Pancreas (tissue), 10 donors: Measurements from ENCODE around the gene TBCK. TPM values are rescaled to one million over a fixed set of nuclear protein-coding genes. Genes with fewer than 3 reads are reported as not detected.

Source experiments
- ATAC-seq, 4 donors: fragments of 200-7000 bp; cut with Tn5 transposase; one replicate each; pipeline versions ENCODE4 v1.8.0 to v1.9.1; 2020; ENCODE audit warnings: mild to moderate bottlenecking in 4 of 4, moderate library complexity in 4 of 4
- DNase-seq, 6 donors: peaks; one replicate each; pipeline ENCODE4 v3.0.0-alpha.2; 2020
- FAIRE-seq: peaks from 2 replicates; lab custom pipeline; 2012; peaks lifted over from hg19 to GRCh38; lab: Jason Lieb, UNC
- H3K27ac ChIP-seq, 4 donors: fragments of 200-600 bp; sonication (generic); 1 replicate in 3 of 4; 2 replicates in 1 of 4; pipeline versions ENCODE4 v1.5.0 to v1.8.0; 2020
- H3K27me3 ChIP-seq, 4 donors: fragments of 200-600 bp; one replicate each; pipeline ENCODE4 v1.8.0; 2021
- H3K36me3 ChIP-seq, 3 donors: fragments of 200-600 bp; sonication (generic) in 1 of 3; one replicate each; pipeline versions ENCODE4 v1.5.0 to v1.8.0; 2020 to 2021
- H3K4me1 ChIP-seq, 3 donors: fragments of 200-600 bp; one replicate each; pipeline ENCODE4 v1.8.0; 2021
- H3K4me3 ChIP-seq, 4 donors: fragments of 200-600 bp; sonication (generic) in 2 of 4; one replicate each; pipeline versions ENCODE4 v1.5.0 to v1.8.0; 2020 to 2021
- H3K9me3 ChIP-seq, 4 donors: fragments of 200-600 bp; one replicate each; pipeline ENCODE4 v1.8.0; 2021
- WGBS, 2 donors: extraction: QIAGEN DNeasy Blood & Tissue Kit; methylation state at CpG; one replicate each; pipeline ENCODE4 v1.1.7; 2013; 5-methylcytosine and 5-hydroxymethylcytosine counted together
- intact Hi-C, 3 donors: fragments of 100-400 bp; cut with DNase I; formaldehyde crosslinking; loops; one replicate each; pipeline versions ENCODE4 v1.11.1 to v1.14.2; 2022
- polyA plus RNA-seq, 2 donors: library from polyadenylated mRNA; stranded (reverse); fragments of 200-250 nt; gene quantifications; one replicate each; pipeline ENCODE4 v1.2.3, GENCODE V29; 2013
- total RNA-seq, 6 donors: library from RNA; stranded (reverse); fragmentation: NEBNext Ultra II Directional in 4 of 6; extraction: Animal tissue kit (Norgen Biotek cat#: 25700) in 4 of 6; gene quantifications; one replicate each; pipeline versions ENCODE4 v1.2.1 to v1.2.4, GENCODE V29; 2021 to 2023
- TF ChIP-seq, protein P1 (sequence below), 4 donors: fragments of 200-600 bp; sonication (generic) in 3 of 4; IDR thresholded peaks; one replicate each; pipeline versions ENCODE4 v1.5.0 to v1.8.0; 2021; ENCODE audit warnings: antibody characterized with exemption in 4 of 4
- donor health status: healthy with polysubstance abuse.
- donor health status: DM: no; HTN: no; CAD: no; lungs with moderate emphysema.
- donor health status: DM: no; HTN: no; CAD: no.
- donor health status: control.
- donor health status: control.
- donor health status: Bipolar disorder and iron deficiency.
- donor health status: DM: yes; HTN: yes; CAD: no.
- donor health status: DM: no; HTN: no; CAD: no.
- donor health status: DM: no; HTN: no; CAD: no.
- donor health status: DM: yes; HTN: yes; CAD: no.

TBCK gene
- total and polyA plus RNA-seq, 8 donors, result 5.3 to 35.1 (median 12.5) TPM

DNA sequence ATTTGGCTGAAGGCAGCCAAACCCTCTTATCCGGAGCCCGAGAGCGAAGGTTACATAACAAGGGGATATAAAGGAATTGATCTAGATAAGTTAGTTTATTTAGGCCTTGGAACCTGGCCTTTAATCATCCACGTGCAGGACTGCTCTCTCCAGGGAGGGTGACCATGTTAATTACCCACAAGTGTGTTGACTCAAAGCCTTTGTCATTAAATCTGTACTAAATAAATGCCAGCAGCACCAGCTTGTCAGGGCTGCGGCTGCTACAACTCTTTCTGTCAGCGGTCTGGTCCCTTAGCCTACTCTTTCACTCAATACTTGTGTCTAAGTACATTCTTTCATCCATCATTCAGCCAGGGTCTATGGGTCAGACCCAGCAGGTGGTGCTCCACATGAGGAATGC lies 206.1 kb downstream of the TBCK start:
- no peak for FAIRE-seq
- H3K4me3 ChIP-seq, result no peak overlapping the region
- H3K36me3 ChIP-seq, result peaks cover 0 to 7% (median 0%) of the 10 kb centered on the region in 3 donors
- no peak for ATAC-seq
- WGBS, 2 donors, result 88 to 90% methylated on average over 6 of the region's 6 CpGs
- intact Hi-C loops, result no loop called here
- no peaks in the 10 kb centered on the region for H3K27me3 ChIP-seq
- TF ChIP-seq, protein P1, sequence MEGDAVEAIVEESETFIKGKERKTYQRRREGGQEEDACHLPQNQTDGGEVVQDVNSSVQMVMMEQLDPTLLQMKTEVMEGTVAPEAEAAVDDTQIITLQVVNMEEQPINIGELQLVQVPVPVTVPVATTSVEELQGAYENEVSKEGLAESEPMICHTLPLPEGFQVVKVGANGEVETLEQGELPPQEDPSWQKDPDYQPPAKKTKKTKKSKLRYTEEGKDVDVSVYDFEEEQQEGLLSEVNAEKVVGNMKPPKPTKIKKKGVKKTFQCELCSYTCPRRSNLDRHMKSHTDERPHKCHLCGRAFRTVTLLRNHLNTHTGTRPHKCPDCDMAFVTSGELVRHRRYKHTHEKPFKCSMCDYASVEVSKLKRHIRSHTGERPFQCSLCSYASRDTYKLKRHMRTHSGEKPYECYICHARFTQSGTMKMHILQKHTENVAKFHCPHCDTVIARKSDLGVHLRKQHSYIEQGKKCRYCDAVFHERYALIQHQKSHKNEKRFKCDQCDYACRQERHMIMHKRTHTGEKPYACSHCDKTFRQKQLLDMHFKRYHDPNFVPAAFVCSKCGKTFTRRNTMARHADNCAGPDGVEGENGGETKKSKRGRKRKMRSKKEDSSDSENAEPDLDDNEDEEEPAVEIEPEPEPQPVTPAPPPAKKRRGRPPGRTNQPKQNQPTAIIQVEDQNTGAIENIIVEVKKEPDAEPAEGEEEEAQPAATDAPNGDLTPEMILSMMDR (IDR thresholded peaks at IDR 0.05), result no peak
- no peak for DNase-seq
- no peaks in the 10 kb centered on the region for H3K9me3 ChIP-seq
- H3K4me1 ChIP-seq, result no peaks in the 10 kb centered on the region
- H3K27ac ChIP-seq, result no peak overlapping the region

DNA sequence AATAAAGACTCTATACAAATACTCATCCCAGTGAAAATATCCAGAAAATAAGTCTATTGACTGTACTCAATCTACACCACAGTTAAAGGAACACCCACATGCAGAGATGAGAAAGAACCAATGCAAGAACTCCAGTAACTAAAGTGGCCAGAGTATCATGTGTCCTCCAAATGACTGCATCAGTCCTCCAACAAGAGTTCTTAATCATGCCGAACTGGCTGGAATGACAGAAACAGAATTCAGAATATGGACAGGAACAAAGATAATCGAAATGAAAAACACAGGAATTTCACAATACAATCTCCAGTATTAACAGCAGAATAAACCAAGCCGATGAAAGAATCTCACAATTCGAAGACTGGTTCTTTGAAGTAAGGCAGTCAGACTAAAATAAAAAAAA lies 210.3 kb downstream of the TBCK start:
- TF ChIP-seq, protein P1 (IDR thresholded peaks at IDR 0.05), result no peak
- 97 to 98% methylated on average over 4 of the region's 4 CpGs for WGBS, 2 donors
- no peak overlapping the region for H3K4me3 ChIP-seq
- intact Hi-C loops, result no loop called here
- no peaks in the 10 kb centered on the region for H3K27me3 ChIP-seq
- FAIRE-seq (no peak), DNase-seq (no peak), ATAC-seq (no peak)
- H3K36me3 ChIP-seq, result no peaks in the 10 kb centered on the region
- no peaks in the 10 kb centered on the region for H3K9me3 ChIP-seq
- H3K4me1 ChIP-seq, result peaks cover 0 to 6% (median 0%) of the 10 kb centered on the region in 3 donors
- no peak overlapping the region for H3K27ac ChIP-seq

DNA sequence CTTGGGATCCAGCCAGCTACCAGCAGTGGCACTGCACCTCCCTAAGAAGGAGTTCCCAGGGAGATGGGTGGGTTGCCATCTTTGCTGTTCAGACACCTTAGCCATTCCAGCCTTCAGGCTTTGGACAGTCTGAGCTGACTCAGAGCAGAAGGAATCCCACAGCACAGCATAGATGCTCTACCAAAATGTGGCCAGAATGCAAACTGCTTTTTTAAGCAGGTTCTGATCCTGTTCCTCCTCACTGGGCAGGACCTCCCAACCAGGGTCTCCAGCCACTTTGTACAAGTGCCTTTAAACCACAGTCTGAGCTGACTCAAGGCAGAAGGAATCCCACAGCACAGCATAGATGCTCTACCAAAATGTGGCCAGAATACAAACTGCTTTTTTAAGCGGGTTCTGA lies 211.7 kb downstream of the TBCK start:
- Histone ChIP-seq H3K36me3 (no peaks in the 10 kb centered on the region), H3K4me3 (no peak overlapping the region), H3K9me3 (no peaks in the 10 kb centered on the region), H3K4me1 (peaks cover 0 to 6% (median 0%) of the 10 kb centered on the region in 3 donors), H3K27me3 (no peaks in the 10 kb centered on the region), H3K27ac (no peak overlapping the region)
- FAIRE-seq (no peak), ATAC-seq (no peak), DNase-seq (no peak)
- intact Hi-C loops, result no loop called here
- TF ChIP-seq, protein P1 (IDR thresholded peaks at IDR 0.05), result no peak
- 94 to 100% methylated on average over 1 of the region's 1 CpG for WGBS, 2 donors

DNA sequence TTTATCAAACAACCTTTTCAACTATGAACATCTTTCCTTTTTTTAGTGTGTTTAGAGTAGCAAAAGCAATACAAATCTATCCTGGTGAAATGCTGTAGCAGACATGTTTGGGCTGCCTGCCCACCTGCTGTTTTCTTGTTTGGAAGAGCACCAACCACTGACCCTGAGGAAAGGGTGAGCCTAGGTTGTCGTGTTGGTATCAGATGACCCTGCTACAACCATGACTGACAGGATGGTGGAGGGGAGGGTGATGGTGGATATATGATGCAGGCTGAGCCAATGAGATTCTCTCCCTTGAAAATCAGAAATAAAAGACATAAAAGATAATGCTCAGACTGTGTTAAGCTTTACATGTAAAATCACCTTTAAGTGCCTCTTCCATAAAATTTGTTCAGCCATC lies 219.6 kb downstream of the TBCK start:
- Histone ChIP-seq H3K27me3 (no peaks in the 10 kb centered on the region), H3K36me3 (peaks cover 0 to 3% (median 0%) of the 10 kb centered on the region in 3 donors), H3K4me1 (no peaks in the 10 kb centered on the region), H3K27ac (no peak overlapping the region), H3K4me3 (no peak overlapping the region), H3K9me3 (no peaks in the 10 kb centered on the region)
- TF ChIP-seq, protein P1 (IDR thresholded peaks at IDR 0.05), result no peak
- intact Hi-C loops, result no loop called here
- ATAC-seq (no peak), DNase-seq (no peak), FAIRE-seq (no peak)
- WGBS, 2 donors, result 18 to 22% methylated on average over 1 of the region's 1 CpG

DNA sequence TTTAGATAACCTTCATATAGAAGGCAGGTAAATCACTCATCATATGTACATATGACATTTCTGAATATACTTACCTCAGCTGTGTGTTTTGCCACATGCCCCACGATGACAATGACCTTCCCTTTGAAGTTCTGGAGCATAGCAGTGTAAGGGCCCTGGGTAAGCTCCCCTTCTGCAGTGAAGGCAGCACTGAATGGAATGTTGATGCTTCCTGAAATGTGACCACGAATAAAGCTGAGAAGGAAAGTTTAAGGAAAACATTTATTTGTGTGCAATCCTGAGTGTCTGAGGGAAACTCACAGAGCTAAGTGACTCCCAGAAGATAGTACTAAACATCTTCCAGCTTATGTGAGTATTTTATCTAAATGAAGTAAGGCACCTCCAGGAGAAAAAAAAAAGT lies 220.6 kb downstream of the TBCK start:
- Histone ChIP-seq H3K36me3 (peaks cover 0 to 10% (median 0%) of the 10 kb centered on the region in 3 donors), H3K4me3 (no peak overlapping the region), H3K9me3 (no peaks in the 10 kb centered on the region), H3K27ac (no peak overlapping the region), H3K27me3 (no peaks in the 10 kb centered on the region), H3K4me1 (no peaks in the 10 kb centered on the region)
- ATAC-seq (no peak), FAIRE-seq (no peak), DNase-seq (no peak)
- 51 to 60% methylated on average over 2 of the region's 2 CpGs for WGBS, 2 donors
- intact Hi-C loops, result no loop called here
- TF ChIP-seq, protein P1 (IDR thresholded peaks at IDR 0.05), result no peak
